Uterus (tissue), 2 donors: ENCODE measurements around the gene PRSS8.

Experiments
- POLR2A ChIP-seq, 2 donors: fragments of 450-650 bp; IDR thresholded peaks; one replicate each; pipeline ENCODE4 v1.6.1; 2016; ENCODE audit warnings: antibody characterized with exemption in 2 of 2, mild to moderate bottlenecking in 1 of 2, moderate library complexity in 1 of 2
- TF ChIP-seq, protein P1 (sequence below), 4 experiments: fragments of 200-600 bp in 2 of 4; fragments of 450-650 bp in 2 of 4; sonication (generic) in 2 of 4; IDR thresholded peaks; one replicate each; pipeline ENCODE4 v1.5.1; 2016 to 2019; ENCODE audit warnings: antibody characterized with exemption in 4 of 4, mild to moderate bottlenecking in 2 of 4, moderate library complexity in 1 of 4

DNA sequence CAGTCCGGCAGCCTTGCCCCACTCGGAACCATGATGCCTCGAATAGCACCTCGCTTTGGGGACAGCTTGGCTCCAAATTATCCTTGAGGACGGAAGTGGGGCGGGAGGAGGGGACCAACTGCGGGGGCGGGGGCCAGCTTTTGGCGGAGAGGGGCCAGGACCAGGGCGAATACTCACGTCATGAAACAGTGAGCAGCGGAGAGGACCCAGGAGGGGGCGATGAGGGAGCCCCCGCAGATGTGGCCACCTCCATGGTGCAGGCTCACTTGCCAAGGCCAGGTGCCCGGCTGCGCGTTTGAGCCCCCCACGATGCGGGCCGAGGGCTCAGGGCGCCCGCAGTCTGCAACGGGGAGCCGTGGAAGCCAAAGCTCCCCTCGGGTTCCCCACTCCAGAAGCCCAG is 13.4 kb upstream of the PRSS8 start:
- TF ChIP-seq POLR2A (IDR thresholded peaks at IDR 0.05): no peak
- TF ChIP-seq, protein P1, sequence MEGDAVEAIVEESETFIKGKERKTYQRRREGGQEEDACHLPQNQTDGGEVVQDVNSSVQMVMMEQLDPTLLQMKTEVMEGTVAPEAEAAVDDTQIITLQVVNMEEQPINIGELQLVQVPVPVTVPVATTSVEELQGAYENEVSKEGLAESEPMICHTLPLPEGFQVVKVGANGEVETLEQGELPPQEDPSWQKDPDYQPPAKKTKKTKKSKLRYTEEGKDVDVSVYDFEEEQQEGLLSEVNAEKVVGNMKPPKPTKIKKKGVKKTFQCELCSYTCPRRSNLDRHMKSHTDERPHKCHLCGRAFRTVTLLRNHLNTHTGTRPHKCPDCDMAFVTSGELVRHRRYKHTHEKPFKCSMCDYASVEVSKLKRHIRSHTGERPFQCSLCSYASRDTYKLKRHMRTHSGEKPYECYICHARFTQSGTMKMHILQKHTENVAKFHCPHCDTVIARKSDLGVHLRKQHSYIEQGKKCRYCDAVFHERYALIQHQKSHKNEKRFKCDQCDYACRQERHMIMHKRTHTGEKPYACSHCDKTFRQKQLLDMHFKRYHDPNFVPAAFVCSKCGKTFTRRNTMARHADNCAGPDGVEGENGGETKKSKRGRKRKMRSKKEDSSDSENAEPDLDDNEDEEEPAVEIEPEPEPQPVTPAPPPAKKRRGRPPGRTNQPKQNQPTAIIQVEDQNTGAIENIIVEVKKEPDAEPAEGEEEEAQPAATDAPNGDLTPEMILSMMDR (IDR thresholded peaks at IDR 0.05): no peak
